ENCODE data around the gene PML.
"Not testable (repeated sequence)": the region's sequence is repeated elsewhere in the genome, so short reads cannot be mapped to it uniquely, and the experiment has no call there.

The PML gene

DNA sequence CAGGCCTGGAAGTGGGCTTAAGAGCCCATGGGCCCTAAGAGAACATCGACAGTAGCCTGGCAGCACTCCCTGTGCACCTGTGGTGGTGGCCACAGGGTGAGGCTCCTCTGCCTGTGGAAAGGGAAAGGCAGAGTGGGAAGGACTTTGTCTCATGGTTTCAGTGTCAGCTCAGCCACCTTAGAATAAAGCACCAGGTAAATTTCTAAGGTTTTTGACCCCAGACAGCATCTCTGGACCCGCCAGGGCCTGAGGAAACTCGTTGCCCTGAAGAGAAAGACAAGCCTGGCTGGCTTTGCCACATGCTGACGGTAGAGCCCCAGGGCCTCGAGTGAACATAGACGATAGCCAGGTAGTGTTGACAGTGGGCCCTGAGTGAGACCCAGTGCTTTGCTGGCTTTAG is 65.7 kb downstream of the PML start:
- Histone ChIP-seq H3K4me2 (ENCODE audit: low read length) (no peak overlapping the region), H3F3A (ENCODE audit: insufficient read depth, low read length) (no peaks in the 10 kb centered on the region), H2AFZ (ENCODE audit: low read length) (no peak overlapping the region), H3K27me3 (ENCODE audit: insufficient read depth, low read length) (no peaks in the 10 kb centered on the region), H3K27ac (ENCODE audit: low read depth, low read length, poor library complexity, severe bottlenecking) (no peak overlapping the region), H3K79me2 (ENCODE audit: insufficient read depth, low read length) (no peaks in the 10 kb centered on the region), H3K9ac (ENCODE audit: low read length) (no peak overlapping the region), H4K20me1 (ENCODE audit: insufficient read depth, low read length) (no peaks in the 10 kb centered on the region), H3K4me3 (ENCODE audit: low read depth, low read length, poor library complexity, severe bottlenecking) (no peak overlapping the region), H3K9me2 (ENCODE audit: low read depth, low read length) (no peaks in the 10 kb centered on the region), H3K36me3 (ENCODE audit: insufficient read depth, low read length) (no peaks in the 10 kb centered on the region), H3K9me3 (ENCODE audit: low read length) (no peaks in the 10 kb centered on the region), H3K4me1 (ENCODE audit: insufficient read depth, low read length, severe bottlenecking) (no peaks in the 10 kb centered on the region)
- TF ChIP-seq EZH2 (IDR thresholded peaks at IDR 0.05; ENCODE audit: borderline replicate concordance, low read length) = no peak
- TF ChIP-seq CTCF (IDR thresholded peaks at IDR 0.05; ENCODE audit: low read length) = no peak

DNA sequence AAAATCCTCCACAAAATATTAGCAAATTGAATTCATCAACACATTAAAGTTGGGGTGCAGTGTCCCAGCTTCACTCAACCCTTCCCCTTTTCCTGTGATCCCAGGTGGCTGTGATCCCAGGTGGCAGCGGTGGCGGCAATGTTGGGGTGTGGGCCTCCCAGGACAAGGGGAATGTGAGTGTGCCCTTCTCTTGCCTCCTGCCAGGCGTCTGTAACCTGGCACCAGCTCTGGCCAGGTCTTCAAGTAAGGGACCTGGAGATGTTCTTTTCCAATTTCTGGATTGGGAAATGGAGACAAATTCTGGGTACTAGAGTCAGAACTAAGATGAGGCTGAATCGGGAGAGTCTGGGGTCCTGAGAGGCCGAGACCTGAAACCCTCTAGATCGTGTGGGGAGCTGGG is 67.7 kb downstream of the PML start:
- Histone ChIP-seq H3K4me2 (ENCODE audit: low read length) (no peak overlapping the region), H3K4me3 (ENCODE audit: low read depth, low read length, poor library complexity, severe bottlenecking) (no peak overlapping the region), H3F3A (ENCODE audit: insufficient read depth, low read length) (no peaks in the 10 kb centered on the region), H3K27ac (ENCODE audit: low read depth, low read length, poor library complexity, severe bottlenecking) (no peak overlapping the region), H3K9ac (ENCODE audit: low read length) (no peak overlapping the region), H3K79me2 (ENCODE audit: insufficient read depth, low read length) (no peaks in the 10 kb centered on the region), H4K20me1 (ENCODE audit: insufficient read depth, low read length) (no peaks in the 10 kb centered on the region), H3K9me2 (ENCODE audit: low read depth, low read length) (no peaks in the 10 kb centered on the region), H3K4me1 (ENCODE audit: insufficient read depth, low read length, severe bottlenecking) (no peaks in the 10 kb centered on the region), H3K9me3 (ENCODE audit: low read length) (no peaks in the 10 kb centered on the region), H2AFZ (ENCODE audit: low read length) (no peak overlapping the region), H3K36me3 (ENCODE audit: insufficient read depth, low read length) (no peaks in the 10 kb centered on the region), H3K27me3 (ENCODE audit: insufficient read depth, low read length) (no peaks in the 10 kb centered on the region)
- TF ChIP-seq CTCF (IDR thresholded peaks at IDR 0.05; ENCODE audit: low read length) (no peak), EZH2 (IDR thresholded peaks at IDR 0.05; ENCODE audit: borderline replicate concordance, low read length) (no peak)

- H3K36me3 ChIP-seq (ENCODE audit: insufficient read depth, low read length) = no peaks in the 10 kb centered on the region
- no peak overlapping the region for H3K27ac ChIP-seq (ENCODE audit: low read depth, low read length, poor library complexity, severe bottlenecking)
- H3K9me2 ChIP-seq (ENCODE audit: low read depth, low read length) = no peaks in the 10 kb centered on the region
- no peak overlapping the region for H2AFZ ChIP-seq (ENCODE audit: low read length)
- no peaks in the 10 kb centered on the region for H4K20me1 ChIP-seq (ENCODE audit: insufficient read depth, low read length)
- no peak overlapping the region for H3K4me2 ChIP-seq (ENCODE audit: low read length)
- no peaks in the 10 kb centered on the region for H3K79me2 ChIP-seq (ENCODE audit: insufficient read depth, low read length)
- TF ChIP-seq EZH2 (IDR thresholded peaks at IDR 0.05; ENCODE audit: borderline replicate concordance, low read length) (no peak), CTCF (IDR thresholded peaks at IDR 0.05; ENCODE audit: low read length) (no peak)
- no peak overlapping the region for H3K9ac ChIP-seq (ENCODE audit: low read length)
- no peaks in the 10 kb centered on the region for H3K4me1 ChIP-seq (ENCODE audit: insufficient read depth, low read length, severe bottlenecking)
- no peaks in the 10 kb centered on the region for H3K27me3 ChIP-seq (ENCODE audit: insufficient read depth, low read length)
- H3K9me3 ChIP-seq (ENCODE audit: low read length) = no peaks in the 10 kb centered on the region
- no peak overlapping the region for H3K4me3 ChIP-seq (ENCODE audit: low read depth, low read length, poor library complexity, severe bottlenecking)
- no peaks in the 10 kb centered on the region for H3F3A ChIP-seq (ENCODE audit: insufficient read depth, low read length)
Measured at GRCh38 chr15:74062671-74063070, 68.2 kb downstream of the PML start.

DNA sequence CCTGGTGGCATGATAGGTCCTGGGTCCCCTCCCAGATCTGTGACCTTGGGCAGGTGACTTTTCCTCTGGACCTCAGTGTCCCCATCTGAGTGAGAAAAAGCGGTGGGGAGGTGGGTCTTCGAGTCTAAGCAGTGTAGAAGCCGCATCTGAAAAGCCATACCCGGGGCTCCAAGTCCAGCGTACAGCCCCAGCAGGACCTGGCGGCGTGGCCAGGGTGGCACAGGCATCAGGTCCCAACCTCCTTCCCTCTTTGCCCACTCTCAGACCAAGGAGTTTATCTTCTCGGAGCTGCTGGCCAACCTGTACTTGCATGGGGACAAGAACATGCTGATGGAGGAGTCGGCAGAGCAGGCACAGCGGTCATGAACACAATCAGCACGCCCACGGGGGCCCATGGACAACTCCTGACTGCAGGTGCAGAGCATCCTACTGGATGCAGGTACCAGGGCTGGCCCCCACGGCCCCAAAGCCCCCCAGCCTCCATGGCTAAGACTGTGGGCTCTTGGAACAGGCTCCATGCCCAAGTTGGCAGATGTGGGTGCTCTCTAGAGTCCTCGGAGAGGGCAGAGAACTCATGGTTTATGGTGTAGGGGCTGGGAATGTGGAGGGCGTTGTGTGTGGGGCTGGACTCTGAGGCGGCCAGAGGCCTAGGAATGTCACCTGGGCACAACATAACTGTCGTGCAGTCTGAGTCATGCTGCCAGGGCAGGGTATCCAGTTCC is 69.1 kb downstream of the PML start:
- not testable (repeated sequence) for H3K9me2 ChIP-seq (ENCODE audit: low read depth, low read length); H4K20me1 ChIP-seq (ENCODE audit: insufficient read depth, low read length); H3K4me1 ChIP-seq (ENCODE audit: insufficient read depth, low read length, severe bottlenecking); H3K36me3 ChIP-seq (ENCODE audit: insufficient read depth, low read length); H2AFZ ChIP-seq (ENCODE audit: low read length); H3K9ac ChIP-seq (ENCODE audit: low read length); H3F3A ChIP-seq (ENCODE audit: insufficient read depth, low read length); H3K79me2 ChIP-seq (ENCODE audit: insufficient read depth, low read length); H3K27me3 ChIP-seq (ENCODE audit: insufficient read depth, low read length); H3K9me3 ChIP-seq (ENCODE audit: low read length); H3K4me3 ChIP-seq (ENCODE audit: low read depth, low read length, poor library complexity, severe bottlenecking); H3K27ac ChIP-seq (ENCODE audit: low read depth, low read length, poor library complexity, severe bottlenecking); H3K4me2 ChIP-seq (ENCODE audit: low read length)

DNA sequence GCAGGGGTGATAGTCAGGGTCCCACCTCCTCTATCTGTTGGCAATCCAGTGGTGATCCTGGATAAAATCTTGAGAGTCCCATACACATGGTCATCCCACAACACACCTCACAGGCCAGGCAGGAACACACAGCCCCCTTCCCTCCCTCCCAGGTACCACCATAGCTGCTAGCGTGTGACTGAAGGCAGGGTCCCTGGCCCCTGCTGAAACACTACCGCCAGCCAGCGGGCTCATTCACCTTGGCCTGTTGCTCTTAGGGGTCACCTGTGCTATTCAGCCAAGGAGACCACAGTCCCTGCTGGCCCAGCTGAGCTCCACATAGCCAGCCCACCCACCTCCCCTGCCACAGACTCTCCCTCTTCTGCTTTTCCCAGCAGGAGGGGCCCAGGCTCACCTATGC is 69.7 kb downstream of the PML start:
- not testable (repeated sequence) for H2AFZ ChIP-seq (ENCODE audit: low read length); H3K9me3 ChIP-seq (ENCODE audit: low read length); H3K9ac ChIP-seq (ENCODE audit: low read length); H3K4me3 ChIP-seq (ENCODE audit: low read depth, low read length, poor library complexity, severe bottlenecking); H3K27me3 ChIP-seq (ENCODE audit: insufficient read depth, low read length); H3K36me3 ChIP-seq (ENCODE audit: insufficient read depth, low read length); H4K20me1 ChIP-seq (ENCODE audit: insufficient read depth, low read length); H3K9me2 ChIP-seq (ENCODE audit: low read depth, low read length); H3K27ac ChIP-seq (ENCODE audit: low read depth, low read length, poor library complexity, severe bottlenecking); H3K4me2 ChIP-seq (ENCODE audit: low read length); H3F3A ChIP-seq (ENCODE audit: insufficient read depth, low read length); H3K79me2 ChIP-seq (ENCODE audit: insufficient read depth, low read length); H3K4me1 ChIP-seq (ENCODE audit: insufficient read depth, low read length, severe bottlenecking)

Measured in OCI-LY1 (cell line).